Right cardiac atrium (tissue), 5 donors: Measurements from ENCODE around the gene MAPKAP1. TPM values are rescaled to one million over a fixed set of nuclear protein-coding genes. Genes with fewer than 3 reads are reported as not detected.
"Not testable (repeated sequence)": the region's sequence is repeated elsewhere in the genome, so short reads cannot be mapped to it uniquely, and the experiment has no call there.

ENCODE experiments used
- ATAC-seq, 2 donors: fragments of 200-7000 bp; cut with Tn5 transposase; one replicate each; pipeline versions ENCODE4 v1.8.0 to v1.9.1; 2020; ENCODE audit warnings: moderate library complexity in 2 of 2, mild to moderate bottlenecking in 1 of 2
- DNase-seq, 3 donors: peaks; one replicate each; pipeline ENCODE4 v3.0.0-alpha.2; 2020
- H3K27ac ChIP-seq: one replicate; pipeline ENCODE4 v1.5.1; 2013; ENCODE audit warnings: mild to moderate bottlenecking, low read length, control low read depth, moderate library complexity
- H3K27me3 ChIP-seq: one replicate; pipeline ENCODE4 v1.6.1; 2013; ENCODE audit not compliant: control insufficient read depth, insufficient read depth
- H3K4me1 ChIP-seq: one replicate; pipeline ENCODE4 v1.6.1; 2013; ENCODE audit warnings: low read length; ENCODE audit not compliant: control insufficient read depth, insufficient read depth
- H3K4me3 ChIP-seq: one replicate; pipeline ENCODE4 v1.5.1; 2013; ENCODE audit warnings: low read length, control low read depth
- H3K9me3 ChIP-seq: one replicate; pipeline ENCODE4 v1.6.1; 2013; ENCODE audit warnings: low read length; ENCODE audit not compliant: control insufficient read depth
- WGBS: extraction: QIAGEN DNeasy Blood & Tissue Kit; methylation state at CpG from one replicate; pipeline ENCODE4 v1.1.7; 2013; 5-methylcytosine and 5-hydroxymethylcytosine counted together
- intact Hi-C, 4 donors: fragments of 100-400 bp; cut with DNase I; formaldehyde crosslinking; loops; one replicate each; pipeline versions ENCODE4 v1.11.0 to v1.14.0; 2022 to 2023
- polyA plus RNA-seq: library from polyadenylated mRNA; stranded (reverse); fragments of 200-250 nt; gene quantifications from one replicate; pipeline ENCODE4 v1.2.3, GENCODE V29; 2013
- total RNA-seq, 4 donors: library from RNA; stranded (reverse); fragmentation: NEBNext Ultra II Directional; extraction: Animal tissue kit (Norgen Biotek cat#: 25700); gene quantifications; one replicate each; pipeline ENCODE4 v1.2.1, GENCODE V29; 2021
- donor health status: healthy with polysubstance abuse.
- donor health status: DM: no; HTN: yes; CAD: no.
- donor health status: DM: no; HTN: no; CAD: no.
- donor health status: DM: no; HTN: yes; CAD: no; lungs with severe emphysema.
- donor health status: DM: yes; HTN: yes; CAD: no.

The MAPKAP1 gene
- total and polyA plus RNA-seq, 5 donors: 97.1 to 116 (median 108) TPM

GRCh38 chr9:125585503-125586171, 121.4 kb downstream of the MAPKAP1 start:
- no peak overlapping the region for H3K4me3 ChIP-seq
- no peaks in the 10 kb centered on the region for H3K27me3 ChIP-seq
- H3K4me1 ChIP-seq: peaks cover 2% of the 10 kb centered on the region
- no peak overlapping the region for H3K27ac ChIP-seq
- DNase-seq (no peak), ATAC-seq (peak in 1 of 2 donors; percentile 47)
- 95% methylated on average over 11 of the region's 11 CpGs for WGBS
- intact Hi-C loops: no loop called here
- H3K9me3 ChIP-seq: no peaks in the 10 kb centered on the region

- Histone ChIP-seq H3K4me3 (no peak overlapping the region), H3K27ac (no peak overlapping the region), H3K9me3 (no peaks in the 10 kb centered on the region), H3K27me3 (no peaks in the 10 kb centered on the region), H3K4me1 (no peaks in the 10 kb centered on the region)
- DNase-seq (no peak), ATAC-seq (no peak)
- 89% methylated on average over 4 of the region's 4 CpGs for WGBS
- intact Hi-C loops: no loop called here
Measured at GRCh38 chr9:125580701-125581286, 126.2 kb downstream of the MAPKAP1 start.

- DNase-seq: no peak
- Histone ChIP-seq H3K4me1 (no peaks in the 10 kb centered on the region), H3K27ac (no peak overlapping the region), H3K4me3 (no peak overlapping the region), H3K9me3 (no peaks in the 10 kb centered on the region), H3K27me3 (no peaks in the 10 kb centered on the region)
- peak; percentile 37 to 48 for ATAC-seq
- intact Hi-C loops: no loop called here
- 88% methylated on average over 12 of the region's 12 CpGs for WGBS
Measured at GRCh38 chr9:125579030-125579932, 127.7 kb downstream of the MAPKAP1 start.

- WGBS: 91% methylated on average over 2 of the region's 2 CpGs
- DNase-seq: no peak
- intact Hi-C loops: no loop called here
- Histone ChIP-seq H3K9me3 (no peaks in the 10 kb centered on the region), H3K27me3 (no peaks in the 10 kb centered on the region), H3K4me1 (no peaks in the 10 kb centered on the region), H3K4me3 (no peak overlapping the region), H3K27ac (no peak overlapping the region)
- no peak for ATAC-seq
Measured at GRCh38 chr9:125574126-125574877, 132.7 kb downstream of the MAPKAP1 start.

- H3K9me3 ChIP-seq, H3K4me3 ChIP-seq, H3K4me1 ChIP-seq, intact Hi-C loops, DNase-seq, ATAC-seq, H3K27ac ChIP-seq, H3K27me3 ChIP-seq: not testable (repeated sequence)
- WGBS: 95% methylated on average over 1 of the region's 1 CpG
Measured at GRCh38 chr9:125572461-125572860, 134.5 kb downstream of the MAPKAP1 start.

GRCh38 chr9:125571824-125572223, 135.2 kb downstream of the MAPKAP1 start:
- WGBS: 99% methylated on average over 3 of the region's 3 CpGs
- H3K27me3 ChIP-seq, H3K27ac ChIP-seq, H3K4me1 ChIP-seq, H3K9me3 ChIP-seq, ATAC-seq, DNase-seq, intact Hi-C loops, H3K4me3 ChIP-seq: not testable (repeated sequence)

GRCh38 chr9:125570246-125570645, 136.8 kb downstream of the MAPKAP1 start:
- Histone ChIP-seq H3K27me3 (no peaks in the 10 kb centered on the region), H3K4me3 (no peak overlapping the region), H3K4me1 (no peaks in the 10 kb centered on the region), H3K9me3 (no peaks in the 10 kb centered on the region), H3K27ac (no peak overlapping the region)
- intact Hi-C loops: no loop called here
- 98% methylated on average over 2 of the region's 2 CpGs for WGBS
- ATAC-seq (no peak), DNase-seq (no peak)

GRCh38 chr9:125568621-125569020, 138.4 kb downstream of the MAPKAP1 start:
- no peaks in the 10 kb centered on the region for H3K9me3 ChIP-seq
- peak; percentile 39 to 73 (median 50) for DNase-seq
- no peaks in the 10 kb centered on the region for H3K4me1 ChIP-seq
- no peak overlapping the region for H3K4me3 ChIP-seq
- ATAC-seq: peak in 1 of 2 donors; percentile 41
- no peaks in the 10 kb centered on the region for H3K27me3 ChIP-seq
- no peak overlapping the region for H3K27ac ChIP-seq
- WGBS: 44% methylated on average over 4 of the region's 4 CpGs
- intact Hi-C loops: no loop called here

GRCh38 chr9:125566051-125566450, 141.0 kb downstream of the MAPKAP1 start:
- H3K27me3 ChIP-seq, H3K4me3 ChIP-seq, H3K4me1 ChIP-seq, intact Hi-C loops, ATAC-seq, DNase-seq, H3K9me3 ChIP-seq, H3K27ac ChIP-seq: not testable (repeated sequence)

GRCh38 chr9:125565126-125565525, 141.9 kb downstream of the MAPKAP1 start:
- no peaks in the 10 kb centered on the region for H3K27me3 ChIP-seq
- no peak overlapping the region for H3K4me3 ChIP-seq
- WGBS: 97% methylated on average over 2 of the region's 2 CpGs
- H3K27ac ChIP-seq: no peak overlapping the region
- no peaks in the 10 kb centered on the region for H3K9me3 ChIP-seq
- intact Hi-C loops: no loop called here
- no peak for DNase-seq
- no peak for ATAC-seq
- no peaks in the 10 kb centered on the region for H3K4me1 ChIP-seq
